ENCODE measurements around the gene MRRF.

The MRRF gene

DNA sequence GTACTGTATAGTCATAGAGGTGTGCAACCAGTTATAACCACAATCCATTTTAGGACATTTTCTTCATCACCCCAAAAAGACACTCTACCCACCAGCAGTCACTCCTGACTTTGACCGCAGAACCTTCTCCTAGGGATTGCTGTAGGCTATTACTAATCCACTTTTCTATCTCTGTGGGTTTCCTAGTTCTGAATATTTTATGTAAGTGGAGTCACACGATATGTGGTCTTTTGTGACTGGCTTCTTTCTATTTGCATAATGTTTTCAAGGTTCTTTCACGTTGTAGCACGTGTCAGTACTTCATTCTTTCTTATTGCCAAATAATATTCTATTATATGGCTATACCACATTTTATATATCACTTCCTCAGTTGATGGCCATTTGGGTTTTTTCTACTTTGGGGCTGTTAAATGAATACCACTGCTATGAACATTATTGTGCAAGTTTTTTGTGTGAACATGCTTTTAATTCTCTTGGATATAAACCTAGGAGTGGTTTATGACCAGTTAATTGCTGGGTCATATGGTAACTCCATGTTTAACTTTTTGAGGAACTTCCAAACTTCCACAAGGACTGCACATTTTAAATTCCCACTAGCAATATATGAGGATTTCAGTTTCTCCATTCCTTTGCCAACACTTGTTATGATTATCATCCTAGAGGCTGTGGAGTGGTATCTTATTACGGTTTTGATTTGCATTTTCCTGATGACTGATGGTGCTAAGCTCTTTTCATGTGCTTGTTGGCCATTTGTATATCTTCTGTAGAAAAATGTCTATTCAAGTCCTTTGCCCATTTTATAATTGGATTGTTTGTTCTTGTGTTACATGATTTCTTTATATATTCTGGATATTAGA is 37.8 kb downstream of the MRRF start:
- TF ChIP-seq, protein P1, sequence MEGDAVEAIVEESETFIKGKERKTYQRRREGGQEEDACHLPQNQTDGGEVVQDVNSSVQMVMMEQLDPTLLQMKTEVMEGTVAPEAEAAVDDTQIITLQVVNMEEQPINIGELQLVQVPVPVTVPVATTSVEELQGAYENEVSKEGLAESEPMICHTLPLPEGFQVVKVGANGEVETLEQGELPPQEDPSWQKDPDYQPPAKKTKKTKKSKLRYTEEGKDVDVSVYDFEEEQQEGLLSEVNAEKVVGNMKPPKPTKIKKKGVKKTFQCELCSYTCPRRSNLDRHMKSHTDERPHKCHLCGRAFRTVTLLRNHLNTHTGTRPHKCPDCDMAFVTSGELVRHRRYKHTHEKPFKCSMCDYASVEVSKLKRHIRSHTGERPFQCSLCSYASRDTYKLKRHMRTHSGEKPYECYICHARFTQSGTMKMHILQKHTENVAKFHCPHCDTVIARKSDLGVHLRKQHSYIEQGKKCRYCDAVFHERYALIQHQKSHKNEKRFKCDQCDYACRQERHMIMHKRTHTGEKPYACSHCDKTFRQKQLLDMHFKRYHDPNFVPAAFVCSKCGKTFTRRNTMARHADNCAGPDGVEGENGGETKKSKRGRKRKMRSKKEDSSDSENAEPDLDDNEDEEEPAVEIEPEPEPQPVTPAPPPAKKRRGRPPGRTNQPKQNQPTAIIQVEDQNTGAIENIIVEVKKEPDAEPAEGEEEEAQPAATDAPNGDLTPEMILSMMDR (IDR thresholded peaks at IDR 0.05; ENCODE audit: control insufficient read depth, extremely low read depth, insufficient read depth): no peak
- no peak overlapping the region for H3K4me3 ChIP-seq (ENCODE audit: low read depth, low read length)
- no peak for DNase-seq (ENCODE audit: low read depth)

DNA sequence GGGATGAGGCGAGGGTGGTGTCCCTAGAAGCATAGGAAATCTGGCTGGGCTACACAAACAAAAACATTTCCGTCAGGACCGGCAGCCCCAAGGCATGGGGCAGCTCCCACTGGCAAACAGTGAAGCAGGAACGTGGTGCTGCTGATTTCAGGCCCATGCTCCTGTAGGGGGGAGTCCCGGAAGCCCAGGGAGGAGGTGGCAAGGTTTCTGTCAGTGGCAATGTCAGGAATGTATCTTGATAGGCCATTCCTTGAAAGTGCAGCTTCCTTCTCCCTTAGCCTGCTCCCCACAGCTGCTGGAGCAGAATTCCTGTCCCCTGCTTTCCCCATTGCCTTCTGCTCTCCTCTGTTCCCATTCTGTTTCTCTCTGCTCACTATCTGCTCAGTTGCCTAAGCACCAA is 42.4 kb downstream of the MRRF start:
- TF ChIP-seq, protein P1 (IDR thresholded peaks at IDR 0.05; ENCODE audit: control insufficient read depth, extremely low read depth, insufficient read depth): no peak
- no peak overlapping the region for H3K4me3 ChIP-seq (ENCODE audit: low read depth, low read length)
- DNase-seq (ENCODE audit: low read depth): no peak

DNA sequence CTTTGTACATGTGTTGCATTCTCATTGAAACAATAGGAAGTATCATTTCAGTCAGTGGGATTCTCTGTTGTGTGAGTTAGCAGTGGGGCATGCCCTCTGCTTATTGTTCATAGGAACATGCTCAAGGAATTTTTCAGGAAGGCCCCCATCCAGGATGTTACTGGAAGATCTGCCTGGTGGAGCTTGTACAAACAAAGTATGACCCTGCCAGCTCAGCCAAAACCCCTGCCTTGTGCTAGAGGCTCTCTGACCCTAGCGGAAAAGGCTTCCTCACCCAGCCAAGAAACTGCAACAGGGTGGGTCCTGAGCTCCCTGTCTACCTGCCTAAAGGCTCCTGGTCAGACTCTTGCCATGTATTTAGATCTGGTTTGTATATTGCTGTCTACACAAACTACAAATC is 43.2 kb downstream of the MRRF start:
- H3K4me3 ChIP-seq (ENCODE audit: low read depth, low read length): no peak overlapping the region
- DNase-seq (ENCODE audit: low read depth): no peak
- TF ChIP-seq, protein P1 (IDR thresholded peaks at IDR 0.05; ENCODE audit: control insufficient read depth, extremely low read depth, insufficient read depth): no peak

DNA sequence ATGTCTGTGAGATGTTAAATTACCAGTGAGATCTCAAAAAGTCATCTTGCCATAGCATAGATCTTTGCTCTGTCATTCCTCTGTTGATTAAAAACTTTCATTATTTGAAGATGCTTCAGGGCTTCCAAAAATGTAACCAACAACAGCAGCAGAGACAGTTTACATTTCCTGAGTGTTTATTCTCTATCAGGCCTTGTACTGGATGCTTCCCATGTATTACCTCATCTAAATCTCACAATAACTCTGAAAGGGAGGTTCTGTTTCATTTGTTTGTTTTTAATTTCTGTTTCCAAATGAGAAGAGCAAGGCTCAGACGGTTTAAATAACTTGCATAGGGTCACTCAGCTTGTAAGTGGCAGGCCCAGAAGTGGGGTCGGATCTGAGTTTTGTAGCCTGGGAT is 45.2 kb downstream of the MRRF start:
- no peak for DNase-seq (ENCODE audit: low read depth)
- TF ChIP-seq, protein P1 (IDR thresholded peaks at IDR 0.05; ENCODE audit: control insufficient read depth, extremely low read depth, insufficient read depth): no peak
- no peak overlapping the region for H3K4me3 ChIP-seq (ENCODE audit: low read depth, low read length)

DNA sequence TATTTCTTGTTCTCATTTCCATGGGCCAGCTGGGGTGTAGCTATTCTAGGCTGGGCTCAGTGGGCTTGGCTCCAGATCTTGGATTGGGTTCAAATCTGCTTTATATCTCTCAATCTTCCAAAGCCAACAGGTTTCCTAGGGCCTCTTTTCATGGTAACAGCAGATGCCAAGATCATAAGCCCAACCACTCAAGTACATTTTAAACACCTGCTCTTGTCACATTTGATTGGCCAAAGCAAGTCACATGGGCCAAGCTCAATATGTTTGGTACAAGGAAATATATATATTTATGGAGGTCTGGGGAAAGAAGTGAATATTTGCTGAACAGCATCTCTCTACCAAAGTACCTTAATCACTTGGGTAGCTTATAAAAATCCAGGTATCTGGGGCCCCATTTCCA is 49.5 kb downstream of the MRRF start:
- TF ChIP-seq, protein P1 (IDR thresholded peaks at IDR 0.05; ENCODE audit: control insufficient read depth, extremely low read depth, insufficient read depth): no peak
- DNase-seq (ENCODE audit: low read depth): no peak
- H3K4me3 ChIP-seq (ENCODE audit: low read depth, low read length): no peak overlapping the region

DNA sequence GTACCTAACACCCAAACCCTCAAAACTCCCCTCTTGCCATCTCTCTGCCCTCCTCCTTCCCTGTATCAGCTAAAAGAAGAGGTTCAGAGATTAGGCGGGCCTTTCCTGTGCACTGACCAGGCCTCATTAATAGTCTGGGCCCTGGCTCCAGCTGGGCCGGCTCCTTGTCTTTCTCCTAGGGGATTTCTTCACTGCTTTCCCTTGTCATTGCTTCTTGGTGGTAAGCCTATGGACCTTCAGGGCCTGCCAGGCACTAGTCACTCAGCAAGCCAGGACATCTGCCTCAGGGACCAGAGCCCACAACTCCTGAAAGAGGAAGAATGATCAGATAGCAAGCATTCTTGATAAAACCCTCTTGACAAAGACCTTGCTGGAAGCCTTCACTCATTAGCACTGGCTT is 50.9 kb downstream of the MRRF start:
- TF ChIP-seq, protein P1 (IDR thresholded peaks at IDR 0.05; ENCODE audit: control insufficient read depth, extremely low read depth, insufficient read depth): no peak
- no peak overlapping the region for H3K4me3 ChIP-seq (ENCODE audit: low read depth, low read length)
- no peak for DNase-seq (ENCODE audit: low read depth)

DNA sequence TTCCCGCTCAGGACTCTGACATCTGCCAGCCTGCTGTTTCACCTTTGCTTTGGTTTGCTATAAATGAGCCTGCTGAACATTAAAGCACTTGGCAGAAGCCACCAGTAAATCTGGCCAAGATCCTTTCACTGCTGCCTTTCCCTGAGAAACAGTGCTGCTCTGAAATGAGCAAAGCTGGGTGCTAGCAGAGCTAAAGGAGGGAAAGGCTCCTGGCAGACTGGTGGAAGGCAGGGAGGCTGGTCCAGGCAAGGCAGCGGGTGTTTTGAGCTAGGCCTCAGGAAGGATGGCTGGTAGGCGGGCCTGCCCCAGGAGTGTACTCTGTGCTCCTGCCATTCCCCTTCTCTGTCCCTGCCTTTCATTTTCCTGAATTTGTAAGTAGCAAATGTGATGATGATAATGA is 53.6 kb downstream of the MRRF start:
- H3K4me3 ChIP-seq (ENCODE audit: low read depth, low read length): no peak overlapping the region
- TF ChIP-seq, protein P1 (IDR thresholded peaks at IDR 0.05; ENCODE audit: control insufficient read depth, extremely low read depth, insufficient read depth): no peak
- DNase-seq (ENCODE audit: low read depth): no peak

Data from LNCaP clone FGC (cell line).